Hepatocyte (in vitro differentiated cells): ENCODE data around the gene RPS6KA2.

Experiments
- EZH2 ChIP-seq: fragments of 200-600 bp; sonication (generic); IDR thresholded peaks from 2 replicates; pipeline ENCODE4 v1.6.1; 2016; ENCODE audit warnings: antibody characterized with exemption, mild to moderate bottlenecking, borderline replicate concordance
- EZH2phosphoT487 ChIP-seq: fragments of 200-600 bp; sonication (generic); IDR thresholded peaks from one replicate; pipeline ENCODE4 v1.6.1; 2018; ENCODE audit warnings: antibody characterized with exemption, mild to moderate bottlenecking, low read depth, moderate library complexity; ENCODE audit not compliant: unreplicated experiment, severe bottlenecking
- TF ChIP-seq, protein P1 (sequence below): fragments of 200-600 bp; sonication (generic); IDR thresholded peaks from 2 replicates; pipeline ENCODE4 v1.5.1; 2016; ENCODE audit warnings: antibody characterized with exemption, mild to moderate bottlenecking; ENCODE audit not compliant: poor library complexity

DNA sequence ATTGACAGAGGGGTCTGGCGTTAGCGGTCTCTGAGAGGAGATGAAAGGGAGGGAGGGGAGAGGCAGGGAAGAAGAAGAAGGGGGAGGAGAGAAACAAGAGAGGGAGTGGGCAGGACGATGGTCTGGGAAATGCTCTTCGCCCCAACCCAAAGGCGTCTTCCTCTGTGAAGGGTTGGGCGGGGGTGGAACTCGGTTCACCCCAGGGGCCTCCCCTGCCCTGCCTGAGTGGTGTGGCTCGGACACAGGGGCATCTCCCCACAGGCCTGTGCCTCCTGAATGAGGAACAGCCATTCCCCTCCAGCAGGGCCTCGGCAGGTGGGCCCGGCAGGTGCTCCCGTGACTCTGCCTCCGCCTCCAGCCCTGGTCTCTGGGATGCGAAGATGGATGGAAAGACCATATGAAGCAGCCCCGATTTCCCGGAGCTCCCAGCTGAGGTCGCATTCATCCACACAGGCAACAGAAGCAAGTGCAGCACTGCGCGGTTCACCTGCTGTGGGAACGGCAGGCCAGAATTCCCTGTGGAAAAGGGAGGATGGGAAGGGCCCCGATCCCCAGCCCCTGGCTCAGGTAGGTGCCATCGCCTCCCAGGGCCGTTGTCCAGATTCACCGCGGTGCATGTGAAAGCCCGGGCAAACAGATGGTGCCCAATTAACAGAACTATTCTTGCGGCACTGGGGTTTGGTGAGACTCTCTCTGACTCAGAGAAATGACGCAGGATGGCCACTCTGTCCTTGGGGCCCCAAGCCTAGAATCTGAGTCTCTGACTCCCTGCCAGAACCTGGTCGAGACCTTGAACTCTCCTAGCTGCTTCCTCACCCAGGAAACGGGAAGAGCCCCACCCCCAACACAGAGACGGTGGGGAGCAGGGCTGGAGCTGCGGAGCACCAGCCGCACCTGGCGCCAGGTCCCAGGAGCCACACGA lies 29.4 kb upstream of the RPS6KA2 start:
- TF ChIP-seq, protein P1, sequence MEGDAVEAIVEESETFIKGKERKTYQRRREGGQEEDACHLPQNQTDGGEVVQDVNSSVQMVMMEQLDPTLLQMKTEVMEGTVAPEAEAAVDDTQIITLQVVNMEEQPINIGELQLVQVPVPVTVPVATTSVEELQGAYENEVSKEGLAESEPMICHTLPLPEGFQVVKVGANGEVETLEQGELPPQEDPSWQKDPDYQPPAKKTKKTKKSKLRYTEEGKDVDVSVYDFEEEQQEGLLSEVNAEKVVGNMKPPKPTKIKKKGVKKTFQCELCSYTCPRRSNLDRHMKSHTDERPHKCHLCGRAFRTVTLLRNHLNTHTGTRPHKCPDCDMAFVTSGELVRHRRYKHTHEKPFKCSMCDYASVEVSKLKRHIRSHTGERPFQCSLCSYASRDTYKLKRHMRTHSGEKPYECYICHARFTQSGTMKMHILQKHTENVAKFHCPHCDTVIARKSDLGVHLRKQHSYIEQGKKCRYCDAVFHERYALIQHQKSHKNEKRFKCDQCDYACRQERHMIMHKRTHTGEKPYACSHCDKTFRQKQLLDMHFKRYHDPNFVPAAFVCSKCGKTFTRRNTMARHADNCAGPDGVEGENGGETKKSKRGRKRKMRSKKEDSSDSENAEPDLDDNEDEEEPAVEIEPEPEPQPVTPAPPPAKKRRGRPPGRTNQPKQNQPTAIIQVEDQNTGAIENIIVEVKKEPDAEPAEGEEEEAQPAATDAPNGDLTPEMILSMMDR: no peak
- no peak for TF ChIP-seq EZH2
- TF ChIP-seq EZH2phosphoT487: no peak
